DMS79 treated with DMSO at 0.1 percent for 48 hours (cell line): ENCODE results near the gene LCNL1.
A peak's percentile ranks its signal among the peaks of the same experiment; 100 is the strongest.

Experiments
- DNase-seq: peaks from one replicate; lab custom pipeline; 2025; lab: John Stamatoyannopoulos, UW

Gene LCNL1

DNA sequence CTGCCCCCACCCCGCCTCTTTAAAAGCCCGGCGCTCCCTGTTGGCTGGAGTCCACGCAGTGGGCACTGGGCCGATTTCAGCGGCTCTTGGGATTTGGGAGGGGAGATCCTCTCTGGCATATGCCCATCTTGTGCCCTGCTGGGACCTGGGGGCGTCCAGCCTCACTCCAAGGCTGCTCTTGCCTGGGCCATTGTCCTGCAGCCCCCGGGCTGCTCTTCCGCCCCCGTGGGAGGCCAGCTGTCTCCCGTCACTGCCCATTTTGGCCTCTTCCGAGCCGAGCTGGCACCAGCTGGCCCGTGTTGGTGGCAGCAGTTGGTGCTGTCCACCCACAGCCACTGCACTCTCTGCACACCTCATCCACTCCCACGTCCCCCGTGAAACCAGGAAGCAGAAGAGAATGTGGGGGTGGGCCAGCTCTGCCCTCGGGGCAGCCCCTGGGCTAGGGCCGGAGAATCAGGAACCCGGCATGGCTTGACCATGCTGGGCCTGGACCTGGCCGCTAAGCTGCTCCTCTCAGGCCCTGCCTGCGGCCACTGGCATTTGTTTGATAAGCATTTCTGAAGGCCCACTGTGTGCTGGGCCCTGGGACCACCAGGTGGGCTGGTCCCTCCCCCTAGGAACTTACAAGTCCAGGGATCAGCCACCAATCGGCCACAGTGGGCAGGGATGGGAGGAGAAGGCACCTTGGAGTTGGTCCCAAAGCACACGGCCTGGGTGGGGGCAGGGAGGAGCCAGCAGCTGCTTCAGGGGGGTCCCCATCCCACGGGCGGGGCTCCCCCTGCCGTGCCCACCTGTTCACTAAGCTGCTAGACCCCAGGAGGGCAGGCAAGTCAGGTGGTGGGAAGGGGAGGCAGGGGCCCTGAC lies 35.5 kb upstream of the LCNL1 start:
- DNase-seq, result no peak

DNA sequence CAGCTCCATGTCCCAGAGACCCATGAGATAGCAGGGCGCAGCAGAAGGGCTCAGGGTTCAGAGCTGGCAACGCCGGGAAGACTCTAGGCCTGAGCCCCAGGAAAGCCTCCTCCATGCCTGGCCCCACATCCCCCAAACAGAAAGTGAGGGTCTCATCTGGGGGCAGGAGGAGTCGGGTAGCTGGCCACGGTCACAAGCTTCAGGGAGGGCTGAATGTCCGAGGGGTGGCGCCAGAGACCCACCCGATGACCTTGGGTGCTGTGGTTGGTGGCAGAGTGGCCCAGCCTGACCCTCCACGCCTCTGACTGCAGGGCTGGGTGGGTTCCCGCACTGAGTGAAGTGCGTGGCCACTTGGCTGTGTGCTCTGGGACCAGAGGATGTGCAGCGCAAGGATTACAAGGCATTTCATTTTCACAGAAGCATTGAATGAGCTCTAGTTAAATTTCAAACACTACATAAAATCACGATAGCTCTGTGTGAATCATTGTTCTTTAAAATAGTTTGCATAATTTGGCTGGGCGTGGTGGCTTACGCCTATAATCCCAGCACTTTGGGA lies 34.8 kb upstream of the LCNL1 start:
- no peak for DNase-seq

DNA sequence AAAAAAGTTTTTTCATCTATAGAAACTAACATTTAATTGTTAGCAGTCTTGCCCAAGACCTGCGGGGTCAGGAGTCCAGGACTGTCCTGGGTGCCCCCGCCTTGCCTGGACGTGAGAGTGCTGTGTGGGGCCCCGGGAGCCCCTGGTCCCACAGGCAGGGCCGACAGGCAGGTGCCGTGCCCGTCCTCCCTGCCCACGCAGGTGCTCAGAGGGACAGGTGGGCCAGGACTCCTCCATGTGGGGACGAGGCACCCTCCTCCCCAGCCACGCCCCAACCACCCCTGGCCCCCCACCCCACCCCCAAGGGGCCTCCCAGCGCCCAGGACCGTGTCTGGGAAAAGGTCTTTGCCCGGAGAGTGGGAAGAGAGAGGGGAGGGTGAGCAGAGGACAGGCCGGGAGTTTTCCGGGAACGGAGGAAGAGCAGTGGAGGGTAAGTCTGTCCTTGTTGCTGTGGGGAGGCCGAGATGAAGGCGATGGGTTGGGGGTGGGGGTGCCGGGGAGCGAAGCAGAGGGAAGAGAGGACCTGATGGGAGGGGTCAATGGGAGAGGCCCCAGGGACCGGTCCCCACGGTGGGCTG lies 33.5 kb upstream of the LCNL1 start:
- peak; percentile 70 for DNase-seq

DNA sequence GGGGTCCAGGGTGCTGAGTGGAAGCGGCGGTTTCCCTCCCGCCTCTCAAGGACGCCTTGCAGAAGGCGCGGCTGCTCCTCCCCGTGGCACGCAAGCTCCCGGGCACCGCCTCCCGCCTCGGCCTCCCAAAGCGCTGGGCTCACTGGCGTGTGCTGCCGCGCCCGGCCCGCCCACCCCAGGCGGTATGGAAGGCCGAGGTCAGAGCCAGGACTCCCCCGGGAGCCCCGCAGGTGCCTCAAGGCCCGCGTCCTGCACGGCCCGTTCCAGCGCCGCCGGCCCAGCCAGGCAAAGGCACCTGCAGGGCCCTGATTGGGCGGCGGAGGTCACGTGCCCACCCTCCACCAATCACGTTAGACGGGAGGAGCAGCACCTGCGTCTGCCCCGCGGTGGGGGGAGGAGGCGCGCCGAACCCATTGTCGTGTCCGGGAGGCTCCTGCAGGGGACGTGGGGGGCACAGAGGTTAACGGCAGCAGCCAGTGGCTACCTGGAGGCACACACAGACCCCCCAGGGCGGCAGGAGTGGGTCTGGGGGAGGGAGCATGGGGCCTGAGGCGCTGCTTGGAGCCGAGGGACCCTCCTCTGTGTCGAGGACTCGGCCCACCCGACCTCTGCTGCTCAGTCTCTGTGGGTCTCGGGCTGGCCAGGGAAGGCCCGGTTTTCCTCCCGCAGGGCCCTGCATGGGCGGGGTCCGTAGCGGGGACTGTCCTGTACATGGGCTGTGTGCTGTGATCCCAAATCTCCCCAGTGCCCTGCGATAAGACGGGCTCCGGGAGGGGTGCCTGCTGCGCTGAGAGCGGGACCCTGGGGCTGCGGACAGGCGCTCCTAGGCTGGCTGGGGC lies 32.8 kb upstream of the LCNL1 start:
- DNase-seq, result peak; percentile 90

DNA sequence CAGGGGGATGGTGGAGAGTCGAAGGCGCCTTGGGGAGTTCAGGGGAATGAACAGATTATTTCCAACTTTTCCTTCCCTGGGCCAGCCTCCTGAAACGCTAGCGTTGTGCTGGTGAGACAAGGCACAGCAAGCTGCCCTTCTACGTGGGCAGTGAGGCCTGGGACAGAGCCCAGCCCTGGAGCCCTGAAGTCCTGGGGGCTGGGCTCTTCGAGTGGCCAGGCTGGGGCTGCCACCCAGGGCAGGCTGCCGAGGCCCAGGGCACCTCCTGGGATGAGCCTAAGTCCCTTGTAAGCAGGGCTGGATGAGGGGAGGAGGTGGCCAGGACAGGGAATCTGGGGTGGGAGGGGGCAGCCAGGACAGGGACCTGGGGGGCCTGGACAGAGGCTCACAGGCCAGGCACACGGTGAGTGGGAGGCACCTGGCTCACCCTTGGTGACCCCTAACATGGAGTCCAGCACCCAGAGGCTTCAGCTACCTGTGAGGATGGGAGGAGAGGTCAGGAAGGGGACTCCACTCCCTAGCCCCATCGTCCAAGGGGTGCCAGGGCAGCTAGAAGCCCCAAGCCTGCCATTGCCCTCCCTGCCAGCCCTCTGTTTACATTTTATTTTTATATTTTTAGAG lies 32.0 kb upstream of the LCNL1 start:
- no peak for DNase-seq

DNA sequence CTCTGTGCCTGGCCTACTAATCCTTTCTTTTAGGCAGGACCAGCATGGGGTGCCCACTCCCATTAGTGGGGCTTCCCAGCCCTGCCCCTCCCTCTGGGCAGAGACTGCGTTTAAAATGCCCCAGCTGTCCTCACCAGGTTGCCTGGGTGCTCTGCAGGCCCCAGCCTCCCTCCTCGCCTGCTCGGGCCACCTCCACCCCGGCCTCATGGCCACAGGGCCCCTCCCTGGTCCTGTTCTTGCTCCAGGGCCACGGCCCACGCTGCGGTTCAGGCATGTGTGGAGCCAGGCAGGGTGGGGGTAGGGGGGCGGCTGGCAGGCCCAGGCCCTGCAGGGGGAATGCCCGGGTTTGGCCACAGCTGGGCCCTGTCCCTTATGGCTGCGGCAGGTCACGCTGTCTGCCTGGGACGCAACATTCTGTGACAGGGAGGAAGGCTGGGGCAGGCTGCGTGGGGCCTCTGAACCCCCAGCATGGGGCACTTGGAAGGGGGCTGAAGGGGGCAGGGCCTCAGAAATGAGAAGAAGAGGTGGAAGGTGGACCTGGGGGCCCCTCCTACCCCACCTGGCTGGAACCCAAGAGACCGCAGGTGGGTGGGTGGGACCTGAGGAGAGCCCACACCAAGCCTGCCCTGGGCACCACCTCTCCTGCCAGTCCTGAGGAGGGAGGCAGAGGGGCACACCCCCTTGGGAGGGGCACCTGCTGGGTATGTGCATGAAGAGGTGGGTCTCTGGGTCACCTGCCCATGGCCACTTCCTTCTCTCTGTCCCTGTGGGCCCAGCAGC lies 31.1 kb upstream of the LCNL1 start, which contains the start of gene LCN12:
Gene LCN12, plus strand, starts transcription at position 733 of the 780 bp plus-strand sequence. CDS start 55 bp downstream, outside the sequence.
- DNase-seq, result peak; percentile 38

DNA sequence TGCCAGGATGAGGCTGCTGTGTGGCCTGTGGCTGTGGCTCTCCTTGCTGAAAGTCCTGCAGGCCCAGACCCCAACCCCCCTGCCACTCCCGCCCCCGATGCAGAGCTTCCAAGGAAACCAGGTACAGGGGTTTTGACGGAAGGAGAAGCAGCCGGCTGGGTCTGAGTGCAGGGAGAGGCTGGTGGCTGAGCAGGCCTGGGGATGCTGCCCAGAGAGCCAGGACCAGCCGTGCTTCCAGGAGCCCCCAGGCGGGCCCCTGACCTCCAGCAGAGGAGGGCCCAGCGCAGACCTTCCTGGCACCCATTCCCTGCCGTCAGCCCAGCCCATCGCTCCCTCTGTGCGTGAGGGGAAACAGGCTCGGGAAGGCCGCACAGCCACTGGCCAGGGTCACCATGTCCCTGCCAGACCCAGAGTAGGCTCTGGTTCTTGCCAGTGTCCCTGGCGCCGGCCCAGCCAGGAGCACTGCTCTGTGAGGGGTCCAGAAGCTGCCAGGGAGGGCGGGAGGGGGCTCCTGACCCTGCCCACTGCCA lies 30.4 kb upstream of the LCNL1 start:
- peak; percentile 38 for DNase-seq

DNA sequence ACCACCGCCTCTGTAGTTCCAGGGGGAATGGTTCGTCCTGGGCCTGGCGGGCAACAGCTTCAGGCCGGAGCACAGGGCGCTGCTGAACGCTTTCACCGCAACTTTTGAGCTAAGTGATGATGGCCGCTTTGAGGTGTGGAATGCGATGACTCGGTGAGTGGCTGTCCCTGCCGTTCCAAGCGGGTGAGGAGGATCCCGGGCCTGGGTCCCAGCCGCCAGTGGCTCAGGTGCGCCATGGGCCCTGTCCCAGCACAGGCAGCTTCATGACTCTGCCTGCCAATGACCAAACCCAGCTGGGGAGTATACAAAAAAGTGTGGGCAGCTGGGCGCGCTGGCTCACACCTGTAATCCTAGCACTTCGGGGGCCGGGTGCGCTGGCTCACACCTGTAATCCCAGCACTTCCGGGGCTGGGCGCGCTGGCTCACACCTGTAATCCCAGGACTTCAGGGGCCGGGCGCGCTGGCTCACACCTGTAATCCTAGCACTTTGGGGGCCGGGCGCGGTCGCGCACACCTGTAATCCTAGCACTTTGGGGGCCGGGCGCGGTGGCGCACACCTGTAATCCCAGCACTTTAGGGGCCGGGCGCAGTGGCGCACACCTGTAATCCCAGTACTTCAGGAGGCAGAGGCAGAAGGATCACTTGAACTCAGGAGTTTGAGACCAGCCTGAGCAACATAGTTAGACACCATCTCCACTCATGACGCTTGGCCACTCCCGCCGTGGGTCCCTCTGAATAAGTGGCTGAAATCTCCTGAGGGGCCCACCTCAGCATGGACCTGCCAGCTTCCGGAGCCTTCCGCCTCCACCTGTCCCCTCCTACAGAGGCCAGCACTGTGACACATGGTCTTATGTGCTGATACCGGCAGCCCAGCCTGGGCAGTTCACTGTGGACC lies 29.7 kb upstream of the LCNL1 start:
- DNase-seq, result no peak

DNA sequence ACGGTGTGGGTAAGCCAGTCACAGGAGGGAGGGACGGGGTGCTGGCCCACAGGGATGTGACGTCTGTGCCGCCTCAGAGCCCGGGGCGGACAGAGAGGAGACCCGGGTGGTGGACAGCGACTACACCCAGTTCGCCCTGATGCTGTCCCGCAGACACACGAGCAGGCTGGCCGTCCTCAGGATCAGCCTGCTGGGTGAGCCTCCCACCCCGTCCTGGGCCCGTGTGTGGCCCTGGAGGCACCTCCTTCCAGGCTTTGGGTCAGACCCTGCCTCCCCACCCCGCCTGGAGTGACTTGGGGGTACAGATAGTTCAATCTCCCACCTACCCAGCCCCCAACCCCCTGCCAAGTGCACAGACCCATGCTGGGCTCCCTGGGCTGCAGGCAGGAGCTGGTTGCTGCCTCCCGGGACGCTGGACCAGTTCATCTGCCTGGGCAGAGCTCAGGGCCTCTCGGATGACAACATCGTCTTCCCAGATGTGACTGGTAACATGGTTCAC lies 29.0 kb upstream of the LCNL1 start:
- DNase-seq, result no peak

DNA sequence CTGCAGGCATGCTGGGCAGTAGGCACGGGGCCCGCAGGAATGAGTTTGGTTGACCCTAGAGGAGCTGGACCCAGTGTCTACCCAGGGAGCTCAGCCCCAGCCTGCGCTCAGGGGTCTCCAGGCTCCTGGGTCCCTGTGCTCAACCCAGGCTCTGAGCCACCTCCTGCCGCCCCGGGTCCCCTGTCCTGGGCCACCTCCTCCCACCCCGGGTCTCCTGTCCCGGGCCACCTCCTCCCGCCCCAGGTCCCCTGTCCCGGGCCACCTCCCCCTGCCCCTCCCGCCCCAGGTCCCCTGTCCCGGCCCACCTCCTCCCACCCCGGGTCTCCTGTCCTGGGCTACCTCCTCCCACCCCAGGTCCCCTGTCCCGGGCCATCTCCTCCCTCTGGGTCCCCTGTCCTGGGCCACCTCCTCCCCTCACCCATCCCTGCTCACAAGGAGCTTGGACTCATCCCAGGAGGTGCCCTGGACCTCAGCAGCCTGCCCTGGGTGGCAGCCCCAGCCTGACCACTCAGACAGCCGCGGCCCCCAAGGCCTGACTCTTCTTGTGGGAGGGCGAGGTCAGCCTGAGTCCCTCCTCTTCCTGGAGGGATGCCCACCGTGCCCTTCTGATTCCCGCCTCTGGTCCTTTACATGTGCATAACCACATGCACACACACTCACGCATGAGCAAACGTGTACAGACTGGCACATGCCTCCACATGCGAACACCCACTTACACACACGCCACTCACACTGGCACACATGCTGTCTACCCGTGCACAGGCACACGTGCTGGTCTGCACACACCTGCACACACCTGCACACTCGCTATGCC lies 28.3 kb upstream of the LCNL1 start:
- DNase-seq, result no peak

DNA sequence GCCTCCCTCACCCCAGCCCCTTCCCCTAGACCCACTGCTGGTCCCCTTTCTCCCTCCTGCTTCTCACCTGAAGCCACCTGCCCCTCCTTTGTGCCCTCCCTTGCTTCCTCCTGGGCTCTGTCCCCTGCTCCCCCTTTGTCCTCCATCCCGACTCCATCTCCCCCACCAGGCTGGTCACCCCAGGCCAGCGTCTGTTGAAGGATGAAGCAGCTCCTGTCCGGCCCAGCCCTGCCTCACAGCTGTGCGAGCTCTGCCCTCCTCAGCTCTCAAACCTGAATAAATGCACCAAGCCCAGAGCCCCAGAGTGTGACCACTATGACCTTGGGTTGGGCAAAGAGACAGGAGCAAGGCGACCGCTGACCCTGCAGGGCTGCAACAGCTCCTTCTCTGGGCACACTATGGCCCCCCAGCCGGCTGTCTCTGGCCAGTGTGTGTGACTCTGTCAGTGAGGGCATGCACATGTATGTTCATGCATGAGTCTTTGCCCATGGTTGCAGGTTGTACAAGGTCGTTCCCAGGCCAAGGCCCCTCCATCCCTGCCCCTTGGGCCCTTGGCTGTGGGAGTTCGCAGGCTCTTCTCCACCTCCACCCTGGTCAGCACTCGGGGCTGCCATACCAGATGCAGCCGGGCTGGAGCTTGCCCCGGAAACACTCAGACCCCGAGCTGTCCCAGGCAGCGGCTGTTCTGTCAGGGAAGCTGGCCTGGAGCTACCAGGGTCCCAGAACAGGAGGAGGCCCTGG lies 27.4 kb upstream of the LCNL1 start:
- no peak for DNase-seq

DNA sequence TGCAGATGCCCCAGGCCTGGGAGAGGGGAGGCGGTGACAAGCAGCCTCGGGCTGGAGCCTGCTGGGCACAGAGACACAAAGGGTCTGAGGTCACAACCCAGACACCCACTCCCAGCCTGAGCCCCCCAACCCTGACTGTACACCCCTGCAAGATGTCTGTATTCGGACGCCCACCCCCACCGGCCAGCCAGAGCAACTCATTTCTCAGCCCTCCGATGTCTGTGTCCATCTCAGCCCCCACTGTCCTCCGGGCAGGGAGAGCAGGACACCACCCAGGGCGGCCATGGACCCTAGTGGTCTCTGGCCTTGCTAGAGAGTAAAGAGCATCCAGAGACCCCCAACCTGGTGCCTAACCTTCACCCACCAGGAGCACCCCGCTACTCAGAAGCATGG lies 26.9 kb upstream of the LCNL1 start:
- no peak for DNase-seq

DNA sequence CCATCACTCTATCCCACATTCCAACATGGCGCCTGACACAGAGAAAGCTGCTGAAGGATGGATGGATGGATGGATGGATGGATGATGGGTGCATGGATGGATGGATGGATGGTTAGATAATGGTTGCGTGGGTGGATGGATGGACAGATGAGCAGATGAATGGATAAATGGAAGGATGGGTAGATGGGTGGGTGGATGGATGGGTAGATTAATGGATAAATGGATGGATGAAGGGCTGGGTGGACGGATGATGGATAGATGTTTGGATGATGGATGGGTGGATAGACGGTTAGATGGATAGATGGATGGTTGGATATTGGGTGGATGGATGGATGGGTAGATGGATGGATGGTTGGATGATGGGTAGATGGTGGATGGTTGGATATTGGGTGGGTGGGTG lies 26.2 kb upstream of the LCNL1 start:
- DNase-seq, result no peak

DNA sequence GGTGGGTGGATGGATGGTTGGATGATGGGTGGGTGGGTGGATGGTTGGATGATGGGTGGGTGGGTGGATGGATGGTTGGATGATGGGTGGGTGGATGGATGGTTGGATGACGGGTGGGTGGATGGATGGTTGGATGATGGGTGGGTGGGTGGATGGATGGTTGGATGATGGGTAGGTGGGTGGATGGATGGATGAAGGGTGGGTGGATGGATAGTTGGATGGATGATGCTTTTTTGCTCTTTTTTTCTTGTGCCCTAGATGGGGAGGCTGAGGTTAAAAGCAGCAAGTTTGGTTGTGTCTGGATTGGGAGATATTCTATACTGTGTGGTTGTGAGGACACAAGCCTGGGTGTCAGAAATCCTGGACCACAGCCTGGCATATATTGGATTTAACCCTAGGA lies 25.3 kb upstream of the LCNL1 start:
- no peak for DNase-seq

DNA sequence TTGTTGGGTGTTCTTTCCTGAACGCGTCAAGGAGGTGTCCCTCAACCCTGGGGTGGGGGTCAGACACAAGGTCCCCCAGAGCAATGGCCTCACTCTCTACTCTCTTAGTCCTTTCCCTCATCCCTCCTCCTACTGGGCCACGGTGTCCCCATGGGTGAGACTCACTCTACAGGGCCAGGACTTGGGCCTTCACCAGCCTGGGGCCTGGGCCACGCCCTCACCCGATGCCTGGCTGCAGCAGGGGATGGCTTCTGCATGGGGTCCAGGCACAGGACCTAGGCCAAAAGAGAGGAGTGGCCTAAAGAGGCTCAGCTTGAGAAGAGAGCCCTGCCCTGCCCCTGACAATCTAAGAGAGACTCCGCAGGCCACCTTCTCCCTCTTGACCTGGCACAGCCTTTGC lies 24.9 kb upstream of the LCNL1 start:
- DNase-seq, result no peak

DNA sequence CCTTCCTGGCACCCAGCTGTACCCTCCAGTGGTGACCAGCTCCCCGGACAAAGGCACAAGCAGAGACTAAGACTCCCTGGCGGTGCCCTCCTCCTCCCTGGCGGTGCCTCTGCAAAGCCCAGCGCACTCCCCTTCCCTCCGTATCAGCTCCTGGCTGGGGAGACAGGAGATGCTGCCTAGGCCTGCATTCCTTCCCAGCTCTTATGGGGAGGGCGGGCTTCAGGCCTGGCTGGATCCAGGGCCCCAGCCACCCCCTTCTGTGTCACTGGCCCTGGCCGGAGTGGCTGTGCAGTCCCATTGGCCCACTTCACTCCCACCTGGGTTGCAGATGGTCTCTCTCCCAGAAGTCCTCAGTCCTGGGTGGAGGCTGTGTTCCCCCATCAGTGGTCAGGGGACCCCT lies 24.3 kb upstream of the LCNL1 start:
- DNase-seq, result no peak

DNA sequence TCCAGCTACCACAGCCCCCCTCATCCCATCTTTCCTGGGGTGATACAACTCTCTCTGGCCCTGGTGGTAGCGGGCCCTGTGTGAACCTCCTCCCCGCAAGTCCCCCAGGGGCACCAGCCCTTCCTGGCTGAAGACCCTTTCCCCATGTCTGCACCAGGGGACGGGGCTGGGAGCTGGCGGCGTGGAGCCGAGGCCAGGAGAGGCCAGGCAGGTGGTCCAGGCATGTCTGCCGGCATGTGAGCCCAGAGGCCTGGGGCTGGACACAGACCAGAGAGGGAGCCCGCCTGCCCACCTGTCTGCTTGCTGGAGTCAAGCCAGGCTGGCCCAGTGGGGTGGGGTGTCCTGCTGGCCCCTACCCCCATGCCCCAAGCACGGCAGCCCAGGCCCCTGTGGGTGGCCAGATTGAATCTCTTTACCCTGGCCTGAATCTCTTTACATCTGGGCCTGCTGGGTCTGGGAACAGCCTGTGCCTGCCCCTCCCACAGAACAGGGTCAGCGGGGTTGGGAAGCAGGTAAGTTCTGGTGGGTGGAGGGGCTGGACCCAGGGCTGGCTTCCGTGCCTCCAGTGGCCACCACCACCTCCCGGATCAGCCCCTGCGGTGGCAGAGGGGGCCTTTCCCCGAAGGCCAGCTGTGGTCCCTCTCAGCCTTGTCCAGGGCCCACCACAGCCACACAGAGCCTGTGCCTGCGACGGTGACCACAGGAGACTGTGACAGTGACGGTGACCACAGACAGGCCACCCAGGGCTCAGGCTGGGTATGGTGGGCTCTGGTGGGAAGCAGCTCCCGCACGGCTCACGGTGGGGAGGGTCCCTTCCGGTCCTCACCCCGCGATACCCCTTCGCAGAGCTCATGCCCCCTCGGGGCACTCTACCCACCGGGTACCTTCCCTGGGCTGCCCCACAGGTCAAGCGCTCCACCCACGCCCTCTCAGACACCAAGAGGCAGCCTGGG lies 23.6 kb upstream of the LCNL1 start:
- no peak for DNase-seq
